Lower leg skin (tissue), 4 donors: ENCODE measurements around the gene SHROOM2. TPM values are rescaled to one million over a fixed set of nuclear protein-coding genes. Genes with fewer than 3 reads are reported as not detected.

Experiments
- DNase-seq, 2 donors: peaks; one replicate each; pipeline ENCODE4 v3.0.0-alpha.2; 2019; ENCODE audit warnings: low spot score in 2 of 2
- H3K4me3 ChIP-seq: fragments of 200-600 bp; sonication (generic); 2 replicates; pipeline ENCODE4 v1.5.1; 2017; ENCODE audit warnings: mild to moderate bottlenecking, low read depth; ENCODE audit not compliant: poor library complexity, severe bottlenecking
- POLR2A ChIP-seq, 2 donors: fragments of 450-650 bp; IDR thresholded peaks; one replicate each; pipeline ENCODE4 v1.6.1; 2016 to 2017; ENCODE audit warnings: antibody characterized with exemption in 2 of 2, mild to moderate bottlenecking in 1 of 2, moderate library complexity in 1 of 2
- WGBS, 2 donors: methylation state at CpG; one replicate each; pipeline ENCODE4 v1.1.5; 2018; 5-methylcytosine and 5-hydroxymethylcytosine counted together
- intact Hi-C: fragments of 100-400 bp; cut with DNase I; formaldehyde crosslinking; loops from one replicate; pipeline ENCODE4 v1.15.0; 2023; ENCODE audit warnings: low total_unique reads
- total RNA-seq, 4 donors: library from RNA; depleted of rRNA; stranded (reverse); fragments of >200 nt; gene quantifications; one replicate each; pipeline ENCODE4 v1.1.0, GENCODE V29; 2016
- TF ChIP-seq, protein P1 (sequence below), 3 donors: fragments of 450-650 bp; IDR thresholded peaks; one replicate each; pipeline ENCODE4 v1.5.1; 2016; ENCODE audit warnings: antibody characterized with exemption in 3 of 3, mild to moderate bottlenecking in 3 of 3, moderate library complexity in 2 of 3

The SHROOM2 gene
- total RNA-seq, 4 donors from 2014 or later, result 7.4 to 9.6 (median 8.6) TPM

DNA sequence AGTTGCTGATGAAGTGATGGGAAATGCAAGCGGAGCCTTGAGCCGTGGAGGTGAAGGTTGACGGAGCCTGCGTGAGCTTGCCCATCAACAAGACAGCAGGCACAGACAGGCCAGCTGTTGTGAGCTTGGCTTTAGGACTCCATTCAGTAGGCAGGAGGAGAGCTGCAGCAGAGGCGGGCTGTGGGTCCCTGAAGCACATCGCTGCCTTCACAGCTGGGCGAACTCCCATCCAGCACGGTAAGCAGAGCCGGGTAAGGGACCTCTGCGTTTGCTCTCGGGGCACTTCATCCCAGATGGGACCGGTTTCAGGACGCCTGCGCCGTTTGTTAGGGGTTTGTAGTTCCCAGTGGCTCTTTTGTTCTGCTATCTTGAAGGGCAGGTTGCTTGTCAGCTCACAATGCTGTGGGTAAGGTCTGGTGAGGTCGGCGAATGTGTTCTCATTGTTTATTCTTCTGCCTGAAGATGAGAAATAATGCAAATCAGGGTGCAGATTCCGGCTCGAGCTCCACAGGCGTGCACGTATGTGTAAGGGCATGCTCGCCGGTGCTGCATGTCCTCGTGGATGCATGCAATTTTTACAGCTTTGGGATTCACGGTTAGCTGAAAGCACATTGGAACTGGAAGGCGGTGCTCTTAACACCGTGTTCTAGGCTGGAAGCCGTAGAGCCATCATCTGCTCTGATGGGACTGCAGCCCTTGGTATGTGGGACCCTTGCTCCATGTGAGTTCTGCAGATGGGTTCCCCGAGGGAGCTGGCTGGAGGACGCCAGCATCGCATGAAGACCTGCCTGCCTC, 126.3 kb downstream of the SHROOM2 start:
- WGBS, 2 donors, result 32 to 40% methylated on average over 20 to 31 of the region's 31 CpGs
- intact Hi-C loops, result no loop called here
- DNase-seq, result peak in 1 of 2 donors; percentile 14
- no peak overlapping the region for H3K4me3 ChIP-seq
- TF ChIP-seq POLR2A (IDR thresholded peaks at IDR 0.05), result no peak

DNA sequence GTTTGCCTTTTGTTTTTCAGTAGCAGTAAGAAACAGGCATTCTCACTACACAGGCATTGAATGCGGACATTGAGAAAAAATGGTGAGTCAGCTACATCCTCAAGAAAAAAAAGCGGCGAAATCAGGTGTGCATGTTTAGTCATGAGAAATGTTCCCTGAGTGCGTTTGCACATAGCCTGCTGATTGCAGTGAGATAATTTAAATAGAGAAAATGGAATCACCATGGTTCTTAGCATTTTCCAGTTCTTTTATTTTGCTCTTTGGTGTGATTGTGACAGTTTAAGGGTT, 126.9 kb downstream of the SHROOM2 start:
- no peak overlapping the region for H3K4me3 ChIP-seq
- no peak for TF ChIP-seq POLR2A (IDR thresholded peaks at IDR 0.05)
- TF ChIP-seq, protein P1, sequence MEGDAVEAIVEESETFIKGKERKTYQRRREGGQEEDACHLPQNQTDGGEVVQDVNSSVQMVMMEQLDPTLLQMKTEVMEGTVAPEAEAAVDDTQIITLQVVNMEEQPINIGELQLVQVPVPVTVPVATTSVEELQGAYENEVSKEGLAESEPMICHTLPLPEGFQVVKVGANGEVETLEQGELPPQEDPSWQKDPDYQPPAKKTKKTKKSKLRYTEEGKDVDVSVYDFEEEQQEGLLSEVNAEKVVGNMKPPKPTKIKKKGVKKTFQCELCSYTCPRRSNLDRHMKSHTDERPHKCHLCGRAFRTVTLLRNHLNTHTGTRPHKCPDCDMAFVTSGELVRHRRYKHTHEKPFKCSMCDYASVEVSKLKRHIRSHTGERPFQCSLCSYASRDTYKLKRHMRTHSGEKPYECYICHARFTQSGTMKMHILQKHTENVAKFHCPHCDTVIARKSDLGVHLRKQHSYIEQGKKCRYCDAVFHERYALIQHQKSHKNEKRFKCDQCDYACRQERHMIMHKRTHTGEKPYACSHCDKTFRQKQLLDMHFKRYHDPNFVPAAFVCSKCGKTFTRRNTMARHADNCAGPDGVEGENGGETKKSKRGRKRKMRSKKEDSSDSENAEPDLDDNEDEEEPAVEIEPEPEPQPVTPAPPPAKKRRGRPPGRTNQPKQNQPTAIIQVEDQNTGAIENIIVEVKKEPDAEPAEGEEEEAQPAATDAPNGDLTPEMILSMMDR (IDR thresholded peaks at IDR 0.05), result no peak
- intact Hi-C loops, result no loop called here
- WGBS, 2 donors, result 54 to 64% methylated on average over 4 of the region's 4 CpGs
- DNase-seq, result no peak

DNA sequence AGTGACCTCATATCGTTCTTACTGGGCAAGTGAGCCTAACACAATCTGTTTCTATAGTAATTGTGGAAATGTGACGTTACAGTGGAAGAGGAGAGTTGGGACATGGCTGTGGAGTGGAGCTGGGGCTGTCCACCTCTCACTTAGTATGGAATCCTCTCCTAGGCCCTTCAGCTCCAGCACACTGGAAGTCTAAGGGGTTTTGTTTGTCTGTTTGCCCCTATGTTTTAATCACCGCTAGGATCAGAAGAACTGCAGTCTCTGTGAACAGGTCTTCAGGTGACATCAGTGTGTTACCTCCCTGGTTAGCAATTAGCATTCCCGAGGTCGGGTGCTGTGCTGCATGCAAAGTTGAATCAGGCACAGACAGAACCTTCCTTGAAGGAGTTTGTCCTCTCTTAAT, 131.6 kb downstream of the SHROOM2 start:
- H3K4me3 ChIP-seq, result no peak overlapping the region
- intact Hi-C loops, result no loop called here
- no peak for DNase-seq
- TF ChIP-seq, protein P1 (IDR thresholded peaks at IDR 0.05), result no peak
- TF ChIP-seq POLR2A (IDR thresholded peaks at IDR 0.05), result no peak
- WGBS, 2 donors, result 78 to 80% methylated on average over 5 of the region's 5 CpGs

DNA sequence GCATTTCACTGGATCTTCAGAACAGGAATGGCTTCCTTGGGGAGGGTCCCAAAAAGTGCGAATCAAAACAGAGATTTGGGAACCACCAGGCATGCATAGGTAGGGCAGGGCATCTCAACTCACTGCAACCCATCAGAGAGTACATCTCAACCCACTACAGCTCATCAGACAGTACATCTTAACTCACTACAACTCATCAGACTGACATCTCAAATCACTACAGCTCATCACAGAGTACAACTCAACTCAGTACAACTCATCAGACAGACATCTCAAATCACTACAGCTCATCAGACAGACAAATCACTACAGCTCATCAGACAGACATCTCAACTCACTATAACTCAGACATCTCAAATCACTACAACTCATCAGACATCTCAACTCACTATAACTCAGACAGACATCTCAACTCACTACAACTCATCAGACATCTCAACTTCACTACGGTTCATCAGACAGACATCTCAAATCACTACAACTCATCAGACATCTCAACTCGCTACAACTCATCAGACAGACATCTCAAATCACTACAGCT, 133.5 kb downstream of the SHROOM2 start:
- H3K4me3 ChIP-seq, result no peak overlapping the region
- no peak for TF ChIP-seq POLR2A (IDR thresholded peaks at IDR 0.05)
- TF ChIP-seq, protein P1 (IDR thresholded peaks at IDR 0.05), result no peak
- intact Hi-C loops, result no loop called here
- DNase-seq, result no peak
- WGBS, 2 donors, result 66 to 82% methylated on average over 3 of the region's 3 CpGs

DNA sequence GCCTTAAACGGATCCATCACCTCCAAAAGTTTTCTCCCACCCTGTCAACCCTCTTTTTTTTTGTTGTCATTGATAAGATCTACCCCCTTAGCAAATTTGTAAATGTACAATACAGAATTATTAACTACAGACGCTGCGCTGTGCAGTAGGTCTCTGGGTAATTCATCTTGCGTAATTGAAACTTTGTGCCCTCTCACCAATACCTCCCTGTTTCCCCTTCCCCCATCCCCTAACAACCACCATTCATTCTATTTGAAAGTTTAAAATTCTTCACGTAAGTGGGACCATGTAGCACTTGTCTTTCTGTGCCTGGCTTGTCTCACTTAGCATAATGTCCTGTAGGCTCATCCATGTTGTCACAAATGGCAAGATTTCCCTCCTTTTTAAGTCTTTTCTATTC, 135.2 kb downstream of the SHROOM2 start:
- intact Hi-C loops, result no loop called here
- 83 to 91% methylated on average over 5 of the region's 5 CpGs for WGBS, 2 donors
- no peak overlapping the region for H3K4me3 ChIP-seq
- TF ChIP-seq, protein P1 (IDR thresholded peaks at IDR 0.05), result no peak
- no peak for TF ChIP-seq POLR2A (IDR thresholded peaks at IDR 0.05)
- no peak for DNase-seq

DNA sequence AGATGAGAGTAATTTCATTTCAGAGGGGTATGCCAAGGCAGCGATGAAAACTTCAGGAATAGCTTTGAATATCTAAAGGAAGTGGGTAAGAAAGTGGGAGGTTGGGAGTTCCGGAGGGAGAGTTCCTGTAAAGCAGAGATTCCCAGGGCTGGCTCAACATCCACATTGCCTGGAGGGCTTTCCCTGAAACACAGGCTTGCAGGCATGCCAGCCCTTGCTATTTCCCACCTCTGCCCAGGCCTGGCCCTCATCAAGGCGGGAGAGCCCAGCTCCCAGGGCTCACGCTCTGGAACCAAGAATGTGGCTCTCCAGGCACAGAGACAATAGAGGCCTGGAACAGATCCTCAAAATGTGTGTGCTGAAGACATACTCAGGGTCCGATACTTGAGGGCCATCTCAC, 137.1 kb downstream of the SHROOM2 start:
- TF ChIP-seq POLR2A (IDR thresholded peaks at IDR 0.05), result no peak
- TF ChIP-seq, protein P1 (IDR thresholded peaks at IDR 0.05), result no peak
- intact Hi-C loops, result no loop called here
- no peak overlapping the region for H3K4me3 ChIP-seq
- WGBS, 2 donors, result 67 to 73% methylated on average over 4 to 5 of the region's 5 CpGs
- DNase-seq, result no peak
